GM23338 (cell line): ENCODE measurements around the gene RAP1GAP2. TPM values are rescaled to one million over a fixed set of nuclear protein-coding genes. Genes with fewer than 3 reads are reported as not detected.

Experiments
- ATAC-seq: fragments of 200-7000 bp; cut with Tn5 transposase; 3 replicates; pipeline ENCODE4 v1.9.1; 2020
- DNase-seq: peaks from one replicate; pipeline ENCODE4 v3.0.0-alpha.2; 2015; ENCODE audit warnings: low spot score
- H2AFZ ChIP-seq: fragments of 200-600 bp; sonication (generic); 2 replicates; pipeline ENCODE4 v1.8.0; 2016; ENCODE audit warnings: antibody characterized with exemption, mild to moderate bottlenecking, moderate library complexity
- H3F3A ChIP-seq: fragments of 200-600 bp; sonication (generic); replicated peaks from 2 replicates; pipeline ENCODE4 v1.8.0; 2017; ENCODE audit warnings: antibody characterized with exemption, mixed run types, low read depth
- H3K27ac ChIP-seq: fragments of 200-600 bp; sonication (generic); 2 replicates; pipeline ENCODE4 v1.6.1; 2016; ENCODE audit warnings: low read depth
- H3K27me3 ChIP-seq: fragments of 200-600 bp; sonication (generic); 2 replicates; pipeline ENCODE4 v1.8.0; 2016; ENCODE audit warnings: mild to moderate bottlenecking, mixed run types, moderate library complexity; ENCODE audit not compliant: insufficient read depth
- H3K36me3 ChIP-seq: fragments of 200-600 bp; sonication (generic); 2 replicates; pipeline ENCODE4 v1.8.0; 2016; ENCODE audit warnings: mild to moderate bottlenecking; ENCODE audit not compliant: insufficient read depth
- H3K4me1 ChIP-seq: fragments of 200-600 bp; sonication (generic); 2 replicates; pipeline ENCODE4 v1.8.0; 2016; ENCODE audit warnings: mild to moderate bottlenecking, moderate library complexity; ENCODE audit not compliant: insufficient read depth
- H3K4me2 ChIP-seq: fragments of 200-600 bp; sonication (generic); 2 replicates; pipeline ENCODE4 v1.7.1; 2017; ENCODE audit warnings: mixed run types
- H3K4me3 ChIP-seq: fragments of 200-600 bp; sonication (generic); 2 replicates; pipeline ENCODE4 v1.6.1; 2016; ENCODE audit warnings: mixed run types
- H3K79me2 ChIP-seq: fragments of 200-600 bp; sonication (generic); replicated peaks from 2 replicates; pipeline ENCODE4 v1.8.0; 2017; ENCODE audit warnings: mild to moderate bottlenecking; ENCODE audit not compliant: insufficient read depth
- H3K9me2 ChIP-seq: fragments of 200-600 bp; sonication (generic); 2 replicates; pipeline ENCODE4 v1.8.0; 2017; ENCODE audit not compliant: insufficient read depth
- H4K20me1 ChIP-seq: fragments of 200-600 bp; sonication (generic); replicated peaks from 2 replicates; pipeline ENCODE4 v1.8.0; 2017; ENCODE audit warnings: mild to moderate bottlenecking; ENCODE audit not compliant: insufficient read depth
- H3K27ac Mint-ChIP-seq: 2 replicates; pipeline ENCODE4 v1.8.0; 2020; ENCODE audit warnings: inconsistent platforms, mild to moderate bottlenecking, moderate library complexity, mixed read lengths
- H3K27me3 Mint-ChIP-seq: 3 replicates; pipeline ENCODE4 v1.8.0; 2022; ENCODE audit warnings: low read depth, mild to moderate bottlenecking, moderate library complexity, mixed read lengths, inconsistent platforms; ENCODE audit not compliant: insufficient read depth, poor library complexity
- H3K36me3 Mint-ChIP-seq: 3 replicates; pipeline ENCODE4 v1.8.0; 2021; ENCODE audit warnings: low read depth, mild to moderate bottlenecking, inconsistent platforms, moderate library complexity, mixed read lengths
- H3K4me1 Mint-ChIP-seq: 3 replicates; pipeline ENCODE4 v1.8.0; 2020; ENCODE audit warnings: mild to moderate bottlenecking, inconsistent platforms, mixed read lengths
- H3K4me3 Mint-ChIP-seq: 3 replicates; pipeline ENCODE4 v1.8.0; 2021; ENCODE audit warnings: moderate library complexity, mild to moderate bottlenecking, inconsistent platforms, mixed read lengths
- H3K9me3 Mint-ChIP-seq: 3 replicates; pipeline ENCODE4 v1.8.0; 2020; ENCODE audit warnings: moderate library complexity, mild to moderate bottlenecking, inconsistent platforms, mixed read lengths
- CREB1 ChIP-seq: fragments of 250-450 bp; sonication (Bioruptor Pico); IDR thresholded peaks from 2 replicates; pipeline ENCODE4 v1.5.0; 2020; ENCODE audit warnings: low read depth, mild to moderate bottlenecking, moderate library complexity
- EZH2 ChIP-seq: fragments of 200-600 bp; sonication (generic); IDR thresholded peaks from one replicate; pipeline ENCODE4 v1.8.0; 2017; ENCODE audit warnings: antibody characterized with exemption, mild to moderate bottlenecking, low read depth; ENCODE audit not compliant: unreplicated experiment
- EZH2phosphoT487 ChIP-seq: fragments of 200-600 bp; sonication (generic); IDR thresholded peaks from one replicate; pipeline ENCODE4 v1.8.1; 2018; ENCODE audit warnings: antibody characterized with exemption; ENCODE audit not compliant: unreplicated experiment
- JUNB ChIP-seq: IDR thresholded peaks from one replicate; pipeline ENCODE4 v1.6.1; 2016; ENCODE audit warnings: antibody characterized with exemption; ENCODE audit not compliant: unreplicated experiment
- NANOG ChIP-seq: IDR thresholded peaks from 2 replicates; pipeline ENCODE4 v1.6.1; 2016; ENCODE audit warnings: antibody characterized with exemption, borderline replicate concordance
- POLR2AphosphoS5 ChIP-seq: IDR thresholded peaks from 2 replicates; pipeline ENCODE4 v1.6.1; 2016; ENCODE audit warnings: antibody characterized with exemption, low read depth
- STAT1 ChIP-seq: IDR thresholded peaks from one replicate; pipeline ENCODE4 v1.6.1; 2016; ENCODE audit warnings: antibody characterized with exemption; ENCODE audit not compliant: unreplicated experiment
- ZNF114 ChIP-seq: fragments of 250-450 bp; sonication (Bioruptor Pico); IDR thresholded peaks from 2 replicates; pipeline ENCODE4 v1.5.0; 2020; ENCODE audit warnings: mild to moderate bottlenecking, moderate library complexity
- ZNF331 ChIP-seq: fragments of 250-450 bp; sonication (Bioruptor Pico); IDR thresholded peaks from 2 replicates; pipeline ENCODE4 v1.5.0; 2020; ENCODE audit warnings: low read depth, mild to moderate bottlenecking, moderate library complexity
- polyA plus RNA-seq: library from polyadenylated mRNA; unstranded; fragments of >200 nt; fragmentation: Nextera tagmentation; extraction: Ambion mirVana; gene quantifications from 2 replicates; pipeline ENCODE4 v1.2.1, GENCODE V29; 2016
- total RNA-seq: library from RNA; depleted of rRNA; stranded (reverse); fragments of >200 nt; shearing (Covaris generic); gene quantifications from 2 replicates; pipeline ENCODE4 v1.2.3, GENCODE V29; 2014
- TF ChIP-seq, protein P1 (sequence below): fragments of 250-450 bp; sonication (Bioruptor Pico); IDR thresholded peaks from 2 replicates; pipeline ENCODE4 v1.5.0; 2020; ENCODE audit warnings: mild to moderate bottlenecking, moderate library complexity
- TF ChIP-seq, protein P2 (sequence below): IDR thresholded peaks from one replicate; pipeline ENCODE4 v1.6.1; 2018; ENCODE audit warnings: antibody characterized with exemption; ENCODE audit not compliant: unreplicated experiment
- TF ChIP-seq, protein P3 (sequence below), 2 experiments: fragments of 200-600 bp in 1 of 2; sonication (generic) in 1 of 2; conservative IDR thresholded peaks; 2 replicates each; pipeline versions ENCODE4 v1.5.1 to v1.6.1; 2016 to 2017; ENCODE audit warnings: antibody characterized with exemption in 2 of 2, low read depth in 2 of 2, mild to moderate bottlenecking in 2 of 2, moderate library complexity in 1 of 2
- TF ChIP-seq, protein P4 (sequence below): IDR thresholded peaks from 2 replicates; pipeline ENCODE4 v1.6.1; 2016; ENCODE audit warnings: antibody characterized with exemption

The RAP1GAP2 gene
- total and polyA plus RNA-seq, 2 experiments from 2014 or later: 17.8 to 46.1 TPM

DNA sequence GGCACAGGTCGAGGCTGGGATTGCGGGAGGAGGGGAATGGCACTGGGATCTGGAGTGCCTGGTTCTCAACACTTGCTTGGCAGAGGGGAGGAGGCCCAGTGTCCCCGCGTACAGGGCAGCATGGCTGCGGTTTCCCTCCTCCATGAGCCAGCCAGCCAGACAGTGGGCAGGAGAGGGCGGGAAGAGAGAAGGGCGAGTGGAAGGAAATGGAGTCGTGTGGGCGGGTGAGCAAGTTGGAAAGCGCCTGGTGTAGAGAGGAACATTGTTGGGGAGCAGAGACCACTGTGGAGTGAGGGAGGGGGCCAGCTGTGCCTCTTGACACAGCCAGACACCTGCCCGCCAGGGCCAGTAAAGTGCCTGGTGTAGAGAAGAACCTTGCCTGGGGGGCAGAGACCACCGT is 136.7 kb downstream of the RAP1GAP2 start:
- H3K4me3 Mint-ChIP-seq: no peak overlapping the region
- peaks cover 50% of the 10 kb centered on the region for H3K79me2 ChIP-seq
- H3K4me1 ChIP-seq: peaks cover 24% of the 10 kb centered on the region
- DNase-seq (no peak), ATAC-seq (no peak)
- TF ChIP-seq CREB1 (CRISPR knock-in tag) (no peak), NANOG (no peak), EZH2phosphoT487 (no peak), ZNF114 (CRISPR knock-in tag) (no peak), ZNF331 (CRISPR knock-in tag) (no peak), STAT1 (no peak), JUNB (no peak), POLR2AphosphoS5 (no peak), EZH2 (no peak)
- TF ChIP-seq, protein P1, sequence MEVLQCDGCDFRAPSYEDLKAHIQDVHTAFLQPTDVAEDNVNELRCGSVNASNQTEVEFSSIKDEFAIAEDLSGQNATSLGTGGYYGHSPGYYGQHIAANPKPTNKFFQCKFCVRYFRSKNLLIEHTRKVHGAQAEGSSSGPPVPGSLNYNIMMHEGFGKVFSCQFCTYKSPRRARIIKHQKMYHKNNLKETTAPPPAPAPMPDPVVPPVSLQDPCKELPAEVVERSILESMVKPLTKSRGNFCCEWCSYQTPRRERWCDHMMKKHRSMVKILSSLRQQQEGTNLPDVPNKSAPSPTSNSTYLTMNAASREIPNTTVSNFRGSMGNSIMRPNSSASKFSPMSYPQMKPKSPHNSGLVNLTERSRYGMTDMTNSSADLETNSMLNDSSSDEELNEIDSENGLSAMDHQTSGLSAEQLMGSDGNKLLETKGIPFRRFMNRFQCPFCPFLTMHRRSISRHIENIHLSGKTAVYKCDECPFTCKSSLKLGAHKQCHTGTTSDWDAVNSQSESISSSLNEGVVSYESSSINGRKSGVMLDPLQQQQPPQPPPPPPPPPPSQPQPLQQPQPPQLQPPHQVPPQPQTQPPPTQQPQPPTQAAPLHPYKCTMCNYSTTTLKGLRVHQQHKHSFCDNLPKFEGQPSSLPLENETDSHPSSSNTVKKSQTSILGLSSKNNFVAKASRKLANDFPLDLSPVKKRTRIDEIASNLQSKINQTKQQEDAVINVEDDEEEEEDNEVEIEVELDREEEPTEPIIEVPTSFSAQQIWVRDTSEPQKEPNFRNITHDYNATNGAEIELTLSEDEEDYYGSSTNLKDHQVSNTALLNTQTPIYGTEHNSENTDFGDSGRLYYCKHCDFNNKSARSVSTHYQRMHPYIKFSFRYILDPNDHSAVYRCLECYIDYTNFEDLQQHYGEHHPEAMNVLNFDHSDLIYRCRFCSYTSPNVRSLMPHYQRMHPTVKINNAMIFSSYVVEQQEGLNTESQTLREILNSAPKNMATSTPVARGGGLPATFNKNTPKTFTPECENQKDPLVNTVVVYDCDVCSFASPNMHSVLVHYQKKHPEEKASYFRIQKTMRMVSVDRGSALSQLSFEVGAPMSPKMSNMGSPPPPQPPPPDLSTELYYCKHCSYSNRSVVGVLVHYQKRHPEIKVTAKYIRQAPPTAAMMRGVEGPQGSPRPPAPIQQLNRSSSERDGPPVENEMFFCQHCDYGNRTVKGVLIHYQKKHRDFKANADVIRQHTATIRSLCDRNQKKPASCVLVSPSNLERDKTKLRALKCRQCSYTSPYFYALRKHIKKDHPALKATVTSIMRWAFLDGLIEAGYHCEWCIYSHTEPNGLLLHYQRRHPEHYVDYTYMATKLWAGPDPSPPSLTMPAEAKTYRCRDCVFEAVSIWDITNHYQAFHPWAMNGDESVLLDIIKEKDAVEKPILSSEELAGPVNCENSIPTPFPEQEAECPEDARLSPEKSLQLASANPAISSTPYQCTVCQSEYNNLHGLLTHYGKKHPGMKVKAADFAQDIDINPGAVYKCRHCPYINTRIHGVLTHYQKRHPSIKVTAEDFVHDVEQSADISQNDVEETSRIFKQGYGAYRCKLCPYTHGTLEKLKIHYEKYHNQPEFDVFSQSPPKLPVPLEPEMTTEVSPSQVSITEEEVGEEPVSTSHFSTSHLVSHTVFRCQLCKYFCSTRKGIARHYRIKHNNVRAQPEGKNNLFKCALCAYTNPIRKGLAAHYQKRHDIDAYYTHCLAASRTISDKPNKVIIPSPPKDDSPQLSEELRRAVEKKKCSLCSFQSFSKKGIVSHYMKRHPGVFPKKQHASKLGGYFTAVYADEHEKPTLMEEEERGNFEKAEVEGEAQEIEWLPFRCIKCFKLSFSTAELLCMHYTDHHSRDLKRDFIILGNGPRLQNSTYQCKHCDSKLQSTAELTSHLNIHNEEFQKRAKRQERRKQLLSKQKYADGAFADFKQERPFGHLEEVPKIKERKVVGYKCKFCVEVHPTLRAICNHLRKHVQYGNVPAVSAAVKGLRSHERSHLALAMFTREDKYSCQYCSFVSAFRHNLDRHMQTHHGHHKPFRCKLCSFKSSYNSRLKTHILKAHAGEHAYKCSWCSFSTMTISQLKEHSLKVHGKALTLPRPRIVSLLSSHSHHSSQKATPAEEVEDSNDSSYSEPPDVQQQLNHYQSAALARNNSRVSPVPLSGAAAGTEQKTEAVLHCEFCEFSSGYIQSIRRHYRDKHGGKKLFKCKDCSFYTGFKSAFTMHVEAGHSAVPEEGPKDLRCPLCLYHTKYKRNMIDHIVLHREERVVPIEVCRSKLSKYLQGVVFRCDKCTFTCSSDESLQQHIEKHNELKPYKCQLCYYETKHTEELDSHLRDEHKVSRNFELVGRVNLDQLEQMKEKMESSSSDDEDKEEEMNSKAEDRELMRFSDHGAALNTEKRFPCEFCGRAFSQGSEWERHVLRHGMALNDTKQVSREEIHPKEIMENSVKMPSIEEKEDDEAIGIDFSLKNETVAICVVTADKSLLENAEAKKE (CRISPR knock-in tag): no peak
- TF ChIP-seq, protein P2, sequence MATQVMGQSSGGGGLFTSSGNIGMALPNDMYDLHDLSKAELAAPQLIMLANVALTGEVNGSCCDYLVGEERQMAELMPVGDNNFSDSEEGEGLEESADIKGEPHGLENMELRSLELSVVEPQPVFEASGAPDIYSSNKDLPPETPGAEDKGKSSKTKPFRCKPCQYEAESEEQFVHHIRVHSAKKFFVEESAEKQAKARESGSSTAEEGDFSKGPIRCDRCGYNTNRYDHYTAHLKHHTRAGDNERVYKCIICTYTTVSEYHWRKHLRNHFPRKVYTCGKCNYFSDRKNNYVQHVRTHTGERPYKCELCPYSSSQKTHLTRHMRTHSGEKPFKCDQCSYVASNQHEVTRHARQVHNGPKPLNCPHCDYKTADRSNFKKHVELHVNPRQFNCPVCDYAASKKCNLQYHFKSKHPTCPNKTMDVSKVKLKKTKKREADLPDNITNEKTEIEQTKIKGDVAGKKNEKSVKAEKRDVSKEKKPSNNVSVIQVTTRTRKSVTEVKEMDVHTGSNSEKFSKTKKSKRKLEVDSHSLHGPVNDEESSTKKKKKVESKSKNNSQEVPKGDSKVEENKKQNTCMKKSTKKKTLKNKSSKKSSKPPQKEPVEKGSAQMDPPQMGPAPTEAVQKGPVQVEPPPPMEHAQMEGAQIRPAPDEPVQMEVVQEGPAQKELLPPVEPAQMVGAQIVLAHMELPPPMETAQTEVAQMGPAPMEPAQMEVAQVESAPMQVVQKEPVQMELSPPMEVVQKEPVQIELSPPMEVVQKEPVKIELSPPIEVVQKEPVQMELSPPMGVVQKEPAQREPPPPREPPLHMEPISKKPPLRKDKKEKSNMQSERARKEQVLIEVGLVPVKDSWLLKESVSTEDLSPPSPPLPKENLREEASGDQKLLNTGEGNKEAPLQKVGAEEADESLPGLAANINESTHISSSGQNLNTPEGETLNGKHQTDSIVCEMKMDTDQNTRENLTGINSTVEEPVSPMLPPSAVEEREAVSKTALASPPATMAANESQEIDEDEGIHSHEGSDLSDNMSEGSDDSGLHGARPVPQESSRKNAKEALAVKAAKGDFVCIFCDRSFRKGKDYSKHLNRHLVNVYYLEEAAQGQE: no peak
- TF ChIP-seq, protein P3, sequence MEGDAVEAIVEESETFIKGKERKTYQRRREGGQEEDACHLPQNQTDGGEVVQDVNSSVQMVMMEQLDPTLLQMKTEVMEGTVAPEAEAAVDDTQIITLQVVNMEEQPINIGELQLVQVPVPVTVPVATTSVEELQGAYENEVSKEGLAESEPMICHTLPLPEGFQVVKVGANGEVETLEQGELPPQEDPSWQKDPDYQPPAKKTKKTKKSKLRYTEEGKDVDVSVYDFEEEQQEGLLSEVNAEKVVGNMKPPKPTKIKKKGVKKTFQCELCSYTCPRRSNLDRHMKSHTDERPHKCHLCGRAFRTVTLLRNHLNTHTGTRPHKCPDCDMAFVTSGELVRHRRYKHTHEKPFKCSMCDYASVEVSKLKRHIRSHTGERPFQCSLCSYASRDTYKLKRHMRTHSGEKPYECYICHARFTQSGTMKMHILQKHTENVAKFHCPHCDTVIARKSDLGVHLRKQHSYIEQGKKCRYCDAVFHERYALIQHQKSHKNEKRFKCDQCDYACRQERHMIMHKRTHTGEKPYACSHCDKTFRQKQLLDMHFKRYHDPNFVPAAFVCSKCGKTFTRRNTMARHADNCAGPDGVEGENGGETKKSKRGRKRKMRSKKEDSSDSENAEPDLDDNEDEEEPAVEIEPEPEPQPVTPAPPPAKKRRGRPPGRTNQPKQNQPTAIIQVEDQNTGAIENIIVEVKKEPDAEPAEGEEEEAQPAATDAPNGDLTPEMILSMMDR (conservative IDR thresholded peaks at IDR 0.05; ENCODE audit: low read depth in 2 of 2): no peak
- TF ChIP-seq, protein P4, sequence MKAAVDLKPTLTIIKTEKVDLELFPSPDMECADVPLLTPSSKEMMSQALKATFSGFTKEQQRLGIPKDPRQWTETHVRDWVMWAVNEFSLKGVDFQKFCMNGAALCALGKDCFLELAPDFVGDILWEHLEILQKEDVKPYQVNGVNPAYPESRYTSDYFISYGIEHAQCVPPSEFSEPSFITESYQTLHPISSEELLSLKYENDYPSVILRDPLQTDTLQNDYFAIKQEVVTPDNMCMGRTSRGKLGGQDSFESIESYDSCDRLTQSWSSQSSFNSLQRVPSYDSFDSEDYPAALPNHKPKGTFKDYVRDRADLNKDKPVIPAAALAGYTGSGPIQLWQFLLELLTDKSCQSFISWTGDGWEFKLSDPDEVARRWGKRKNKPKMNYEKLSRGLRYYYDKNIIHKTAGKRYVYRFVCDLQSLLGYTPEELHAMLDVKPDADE: no peak
- peaks cover 6% of the 10 kb centered on the region; the same call in 1 of the 2 replicates for H3F3A ChIP-seq
- no peaks in the 10 kb centered on the region for H3K9me3 Mint-ChIP-seq
- no peak overlapping the region for H3K27ac ChIP-seq
- H3K36me3 ChIP-seq: peaks cover 7% of the 10 kb centered on the region; the same call in 1 of the 2 replicates
- H3K9me2 ChIP-seq: no peaks in the 10 kb centered on the region
- no peak overlapping the region for H2AFZ ChIP-seq
- H3K27me3 ChIP-seq: no peaks in the 10 kb centered on the region
- peaks cover 9% of the 10 kb centered on the region for H3K36me3 Mint-ChIP-seq
- H3K27me3 Mint-ChIP-seq: peaks cover 20% of the 10 kb centered on the region
- H4K20me1 ChIP-seq: peaks cover 49% of the 10 kb centered on the region; the same call in 1 of the 2 replicates
- no peak overlapping the region for H3K27ac Mint-ChIP-seq
- H3K4me1 Mint-ChIP-seq: peaks cover 31% of the 10 kb centered on the region
- H3K4me3 ChIP-seq: no peak overlapping the region
- H3K4me2 ChIP-seq: no peak overlapping the region
